ENCODE measurements around the gene COX15. TPM values are rescaled to one million over a fixed set of nuclear protein-coding genes. Genes with fewer than 3 reads are reported as not detected.

Gene COX15
- total and polyA plus RNA-seq, 2 donors (not counting 1 experiment from before 2014, with no cell fraction given) = 13.9 to 39.5 TPM

GRCh38 chr10:99760321-99760720 lies 28.4 kb upstream of the COX15 start:
- H3K27me3 ChIP-seq (replicated peaks in 1 of 4; ENCODE audit: control extremely low read depth in 1 of 4, control insufficient read depth in 3 of 4, insufficient read depth in 4 of 4, low read length in 3 of 4) = no peaks in the 10 kb centered on the region
- peaks cover 24 to 42% of the 10 kb centered on the region in 2 experiments for H3K36me3 ChIP-seq (replicated peaks in 1 of 2; ENCODE audit: control extremely low read depth in 1 of 2, control insufficient read depth in 1 of 2, extremely low read depth in 1 of 2, insufficient read depth in 2 of 2, low read length in 1 of 2)
- no peak overlapping the region for H3K27ac ChIP-seq (ENCODE audit: low read length in 2 of 2)

More at GRCh38 chr10:99760321-99760720, 28.4 kb upstream of the COX15 start:
- no peaks in the 10 kb centered on the region for H4K20me1 ChIP-seq (ENCODE audit: control insufficient read depth, insufficient read depth, low read length, poor library complexity, severe bottlenecking)
- Mint-ChIP-seq H3K4me1 (peaks cover 9% of the 10 kb centered on the region), H3K27ac (no peak overlapping the region), H3K27me3 (no peaks in the 10 kb centered on the region), H3K9me3 (ENCODE audit: insufficient read depth) (no peaks in the 10 kb centered on the region), H3K4me3 (no peak overlapping the region)
- DNase-seq = no peak
- H3K4me2 ChIP-seq (replicated peaks; ENCODE audit: low read depth, low read length, poor library complexity, severe bottlenecking) = no peak overlapping the region
- no peak overlapping the region for H3K9ac ChIP-seq (ENCODE audit: low read length)
- WGBS (ENCODE audit: insufficient coverage) = 92% methylated on average over 1 of the region's 1 CpG
- POLR2A ChIA-PET = no interaction called here
- ATAC-seq (ENCODE audit: low read depth) = no peak
- intact Hi-C loops (cut with micrococcal nuclease) = no loop called here
- no peaks in the 10 kb centered on the region for H3K79me2 ChIP-seq (ENCODE audit: control insufficient read depth, insufficient read depth, low read length)
- no peaks in the 10 kb centered on the region for H3K9me3 ChIP-seq (ENCODE audit: control extremely low read depth in 1 of 3, control insufficient read depth in 2 of 3, insufficient read depth in 1 of 3, low read length in 2 of 3)
- H2AFZ ChIP-seq (ENCODE audit: insufficient read depth, low read depth, low read length, poor library complexity, severe bottlenecking) = no peak overlapping the region
- TF ChIP-seq EZH2 (IDR thresholded peaks at IDR 0.05; ENCODE audit: borderline replicate concordance, insufficient read depth, low read depth, low read length, poor library complexity, severe bottlenecking) (no peak), CTCF (IDR thresholded peaks at IDR 0.05) (no peak)
- H3K4me1 ChIP-seq (ENCODE audit: control insufficient read depth in 2 of 2, insufficient read depth in 2 of 2, low read length in 2 of 2) = peaks cover 0 to 5% of the 10 kb centered on the region in 2 donors
- CTCF ChIA-PET = no interaction called here
- H3K4me3 ChIP-seq (ENCODE audit: control extremely low read depth in 1 of 5, extremely low read depth in 1 of 5, insufficient read depth in 1 of 5, low read depth in 2 of 5, low read length in 4 of 5) = no peak overlapping the region
